ENCODE measurements around the gene CENPX. TPM values are rescaled to one million over a fixed set of nuclear protein-coding genes. Genes with fewer than 3 reads are reported as not detected.

The CENPX gene
- total and polyA plus RNA-seq, 5 donors from 2014 or later: 31.4 to 66.4 (median 64.9) TPM

DNA sequence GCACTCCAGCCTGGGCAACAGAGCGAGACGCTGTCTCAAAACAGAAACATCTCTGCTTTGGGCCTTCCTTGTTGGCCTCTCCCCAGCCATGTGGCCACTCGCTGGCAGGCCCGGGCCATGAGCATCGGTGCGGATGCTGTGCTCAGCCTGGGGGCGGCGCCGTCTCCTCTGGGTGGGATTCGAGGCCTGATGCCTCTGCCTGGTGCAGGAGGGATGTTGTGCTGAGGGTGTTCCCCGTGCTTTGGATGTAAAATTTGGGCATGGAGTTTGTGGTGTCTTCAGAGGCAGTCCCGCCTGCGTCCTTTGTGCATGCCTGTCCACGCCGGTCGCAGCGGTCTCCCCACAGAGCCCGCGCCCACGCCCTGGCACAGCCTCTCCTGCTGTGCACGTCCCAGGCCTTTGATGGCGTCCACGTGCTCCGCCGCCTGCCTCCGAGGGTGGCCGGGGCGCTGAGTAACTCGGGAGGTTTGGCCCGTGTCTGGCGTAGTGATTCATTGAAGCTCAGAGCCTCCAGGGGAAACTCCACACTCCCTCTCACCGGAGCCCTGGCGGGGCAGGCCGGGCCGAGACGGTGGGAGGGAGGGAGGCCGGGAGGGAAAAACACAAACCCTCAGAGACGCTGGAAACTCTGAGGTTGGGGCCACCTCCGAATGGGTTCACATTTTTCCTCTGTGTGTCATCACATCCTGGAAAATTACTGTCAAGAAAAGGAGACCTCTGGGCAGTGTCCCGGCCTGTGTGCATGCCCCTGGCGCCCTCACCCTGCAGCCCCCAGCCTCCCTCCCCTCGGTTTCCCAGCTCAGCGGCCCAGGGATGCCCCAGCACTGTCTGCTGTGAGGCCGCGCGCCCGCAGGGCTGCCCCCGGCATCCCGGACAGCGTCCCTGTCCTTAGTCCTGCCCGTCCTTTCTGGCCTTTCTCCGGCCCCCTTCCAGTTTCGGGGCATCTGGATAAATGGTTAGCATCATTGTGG, 19.0 kb downstream of the CENPX start:
- Histone ChIP-seq H3K36me3 (ENCODE audit: control insufficient read depth, insufficient read depth, low read length) (no peaks in the 10 kb centered on the region), H3K27me3 (ENCODE audit: control insufficient read depth, insufficient read depth, low read length) (no peaks in the 10 kb centered on the region), H3K27ac (ENCODE audit: insufficient read depth, low read length, poor library complexity, severe bottlenecking) (no peak overlapping the region), H3K4me3 (ENCODE audit: low read depth, low read length) (no peak overlapping the region), H3K4me1 (ENCODE audit: control insufficient read depth, insufficient read depth, low read length, poor library complexity, severe bottlenecking) (no peaks in the 10 kb centered on the region), H3K9me3 (ENCODE audit: control insufficient read depth in 2 of 2, low read length in 2 of 2) (no peaks in the 10 kb centered on the region)
- no peaks in the 10 kb centered on the region for H3K4me1 Mint-ChIP-seq
- H3K27ac Mint-ChIP-seq: peak overlapping the region in 1 of 3 donors; percentile 26
- DNase-seq (no peak), ATAC-seq (ENCODE audit: low read depth in 2 of 2) (no peak)
- H3K4me3 Mint-ChIP-seq: no peak overlapping the region
- H3K36me3 Mint-ChIP-seq: no peaks in the 10 kb centered on the region
- H3K27me3 Mint-ChIP-seq: no peaks in the 10 kb centered on the region
- no peaks in the 10 kb centered on the region for H3K9me3 Mint-ChIP-seq

DNA sequence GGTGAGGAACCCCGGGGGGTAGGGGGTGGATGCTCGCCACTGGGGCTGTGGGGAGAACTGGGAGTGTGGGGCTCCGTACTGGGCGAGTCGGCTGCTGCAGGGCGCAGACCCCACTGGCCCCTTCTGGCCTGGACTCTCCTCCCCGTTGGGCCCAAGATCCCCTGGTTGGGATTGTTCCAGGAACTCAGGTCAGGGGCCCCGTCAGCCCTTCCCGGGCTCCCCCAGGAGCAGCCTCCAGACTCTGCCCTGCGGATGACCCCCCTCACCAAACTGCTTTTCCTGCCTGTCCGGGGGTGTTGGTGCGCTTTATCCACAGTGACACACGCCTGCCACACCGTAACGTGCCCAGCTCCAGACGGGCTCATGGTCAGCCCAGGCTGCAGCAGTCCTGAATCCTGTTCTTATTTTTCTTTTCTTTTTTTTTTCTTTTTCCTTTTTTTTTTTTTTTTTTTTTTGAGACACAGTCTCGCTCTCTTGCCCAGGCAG, 21.1 kb downstream of the CENPX start:
- H3K27me3 Mint-ChIP-seq: no peaks in the 10 kb centered on the region
- DNase-seq (no peak), ATAC-seq (ENCODE audit: low read depth in 2 of 2) (no peak)
- no peaks in the 10 kb centered on the region for H3K36me3 Mint-ChIP-seq
- no peak overlapping the region for H3K27ac Mint-ChIP-seq
- Histone ChIP-seq H3K4me3 (ENCODE audit: low read depth, low read length) (no peak overlapping the region), H3K27me3 (ENCODE audit: control insufficient read depth, insufficient read depth, low read length) (no peaks in the 10 kb centered on the region), H3K4me1 (ENCODE audit: control insufficient read depth, insufficient read depth, low read length, poor library complexity, severe bottlenecking) (no peaks in the 10 kb centered on the region), H3K9me3 (ENCODE audit: control insufficient read depth in 2 of 2, low read length in 2 of 2) (no peaks in the 10 kb centered on the region), H3K27ac (ENCODE audit: insufficient read depth, low read length, poor library complexity, severe bottlenecking) (no peak overlapping the region), H3K36me3 (ENCODE audit: control insufficient read depth, insufficient read depth, low read length) (no peaks in the 10 kb centered on the region)
- H3K4me3 Mint-ChIP-seq: no peak overlapping the region
- no peaks in the 10 kb centered on the region for H3K4me1 Mint-ChIP-seq
- no peaks in the 10 kb centered on the region for H3K9me3 Mint-ChIP-seq

DNA sequence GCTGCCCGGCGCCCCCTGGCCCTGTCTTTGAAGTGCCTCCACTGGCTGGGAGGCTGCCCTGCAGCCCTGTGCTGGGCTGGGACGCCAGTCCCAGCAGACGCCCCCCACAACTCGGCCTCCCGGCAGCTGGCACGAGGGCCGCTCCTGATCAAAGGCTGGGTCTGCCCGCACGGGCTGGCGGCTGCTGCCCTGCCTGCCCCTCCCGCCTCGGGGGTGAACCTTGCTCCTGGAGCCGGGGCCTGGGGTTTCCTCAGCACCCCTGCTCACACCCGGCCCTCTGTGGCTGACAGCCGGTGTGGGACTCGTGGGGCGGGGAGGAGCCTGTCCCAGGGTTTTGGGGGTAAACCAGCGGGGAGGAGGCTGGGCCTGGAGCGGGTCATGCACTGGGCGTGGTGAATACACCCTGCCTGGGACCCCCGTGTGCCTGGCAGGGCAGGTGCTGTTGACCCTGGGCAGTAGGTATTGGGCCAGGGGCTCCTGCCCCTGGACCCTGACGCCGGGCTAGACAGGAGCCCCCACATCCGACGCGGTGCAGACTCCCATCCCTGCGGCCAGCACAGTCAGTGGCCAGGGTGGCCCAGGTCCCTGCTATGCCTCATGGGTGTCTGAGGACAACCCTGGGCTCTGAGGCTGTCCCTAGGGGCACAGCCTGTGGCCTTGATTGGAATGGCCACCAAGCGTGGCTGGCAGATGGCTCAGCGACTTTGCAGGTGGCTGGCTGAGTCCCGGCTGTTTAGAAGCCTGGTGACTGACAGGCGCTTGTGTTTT, 21.7 kb downstream of the CENPX start:
- Mint-ChIP-seq H3K36me3 (no peaks in the 10 kb centered on the region), H3K27me3 (no peaks in the 10 kb centered on the region), H3K27ac (no peak overlapping the region), H3K9me3 (no peaks in the 10 kb centered on the region), H3K4me1 (no peaks in the 10 kb centered on the region), H3K4me3 (no peak overlapping the region)
- no peak for DNase-seq
- no peaks in the 10 kb centered on the region for H3K9me3 ChIP-seq (ENCODE audit: control insufficient read depth in 2 of 2, low read length in 2 of 2)
- no peaks in the 10 kb centered on the region for H3K36me3 ChIP-seq (ENCODE audit: control insufficient read depth, insufficient read depth, low read length)
- no peak overlapping the region for H3K4me3 ChIP-seq (ENCODE audit: low read depth, low read length)
- no peaks in the 10 kb centered on the region for H3K4me1 ChIP-seq (ENCODE audit: control insufficient read depth, insufficient read depth, low read length, poor library complexity, severe bottlenecking)
- H3K27ac ChIP-seq (ENCODE audit: insufficient read depth, low read length, poor library complexity, severe bottlenecking): no peak overlapping the region
- ATAC-seq (ENCODE audit: low read depth in 2 of 2): no peak
- no peaks in the 10 kb centered on the region for H3K27me3 ChIP-seq (ENCODE audit: control insufficient read depth, insufficient read depth, low read length)

DNA sequence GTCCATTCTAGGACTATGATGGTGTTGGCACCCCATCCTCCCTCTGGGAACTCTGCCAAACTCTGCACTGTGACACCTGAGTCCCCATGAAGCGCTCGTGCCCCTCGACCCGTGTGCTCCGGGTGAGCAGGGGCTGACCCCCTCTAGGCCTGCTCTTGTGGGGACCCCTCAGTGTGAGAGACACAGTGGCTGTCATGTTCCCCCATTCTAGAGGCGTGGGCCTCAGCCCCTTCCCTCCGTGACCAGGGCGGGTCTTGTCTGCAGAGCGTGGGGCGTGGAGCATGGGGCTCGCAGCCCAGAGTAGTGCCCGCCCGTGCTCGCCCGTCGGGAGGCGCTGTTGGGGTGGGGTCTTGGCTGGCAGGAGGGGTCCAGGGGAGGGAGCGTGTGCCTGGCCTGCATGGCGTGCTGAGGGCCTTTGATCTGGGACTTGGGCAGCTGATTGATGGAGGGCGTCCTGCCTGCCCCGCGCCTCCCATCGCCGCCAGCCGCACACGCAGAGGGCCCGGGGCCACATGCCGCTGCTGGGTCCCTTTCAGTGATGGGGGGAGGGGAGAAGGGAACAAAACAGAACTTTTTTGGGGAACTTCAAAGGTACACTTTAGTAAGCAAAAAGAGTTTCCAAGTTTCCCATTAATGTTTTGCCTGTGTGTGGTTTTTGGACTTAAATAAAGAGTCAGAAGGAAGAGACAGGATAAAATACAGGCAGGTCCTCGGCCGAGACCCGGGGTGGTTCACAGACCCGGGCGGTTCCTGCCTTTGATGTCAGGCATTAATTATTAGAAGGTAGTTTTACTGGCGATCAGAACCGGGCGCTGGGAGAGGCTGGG, 22.5 kb downstream of the CENPX start:
- Mint-ChIP-seq H3K27me3 (no peaks in the 10 kb centered on the region), H3K4me1 (no peaks in the 10 kb centered on the region), H3K4me3 (no peak overlapping the region), H3K27ac (peak overlapping the region in 1 of 3 donors; percentile 74), H3K36me3 (no peaks in the 10 kb centered on the region), H3K9me3 (no peaks in the 10 kb centered on the region)
- H3K4me1 ChIP-seq (ENCODE audit: control insufficient read depth, insufficient read depth, low read length, poor library complexity, severe bottlenecking): no peaks in the 10 kb centered on the region
- ATAC-seq (ENCODE audit: low read depth in 2 of 2) (no peak), DNase-seq (no peak)
- no peaks in the 10 kb centered on the region for H3K36me3 ChIP-seq (ENCODE audit: control insufficient read depth, insufficient read depth, low read length)
- H3K9me3 ChIP-seq (ENCODE audit: control insufficient read depth in 2 of 2, low read length in 2 of 2): no peaks in the 10 kb centered on the region
- H3K27me3 ChIP-seq (ENCODE audit: control insufficient read depth, insufficient read depth, low read length): no peaks in the 10 kb centered on the region
- no peak overlapping the region for H3K27ac ChIP-seq (ENCODE audit: insufficient read depth, low read length, poor library complexity, severe bottlenecking)
- H3K4me3 ChIP-seq (ENCODE audit: low read depth, low read length): no peak overlapping the region

DNA sequence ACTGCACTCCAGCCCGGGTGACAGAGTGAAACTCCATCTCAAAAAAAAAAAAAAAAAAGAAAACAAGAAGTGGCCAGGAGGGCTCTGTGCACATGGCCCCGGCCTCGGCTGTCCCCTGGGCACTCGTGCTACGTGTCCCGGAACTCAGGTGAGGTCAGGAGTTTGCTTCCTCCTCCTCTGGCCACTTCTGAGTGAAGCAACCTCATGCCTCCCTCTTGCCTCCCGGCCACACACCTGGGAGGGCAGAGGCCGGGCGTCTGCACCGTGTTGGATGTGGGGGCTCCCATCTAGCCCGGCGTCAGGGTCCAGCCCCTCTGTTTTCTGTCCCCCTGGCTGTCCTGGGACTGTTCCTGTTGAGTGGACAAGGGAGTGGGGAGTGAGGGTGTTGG, 23.1 kb downstream of the CENPX start:
- no peaks in the 10 kb centered on the region for H3K9me3 Mint-ChIP-seq
- H3K36me3 Mint-ChIP-seq: no peaks in the 10 kb centered on the region
- H3K36me3 ChIP-seq (ENCODE audit: control insufficient read depth, insufficient read depth, low read length): no peaks in the 10 kb centered on the region
- H3K27ac ChIP-seq (ENCODE audit: insufficient read depth, low read length, poor library complexity, severe bottlenecking): no peak overlapping the region
- DNase-seq (no peak), ATAC-seq (ENCODE audit: low read depth in 2 of 2) (no peak)
- H3K27me3 Mint-ChIP-seq: no peaks in the 10 kb centered on the region
- no peak overlapping the region for H3K4me3 Mint-ChIP-seq
- H3K27me3 ChIP-seq (ENCODE audit: control insufficient read depth, insufficient read depth, low read length): no peaks in the 10 kb centered on the region
- no peaks in the 10 kb centered on the region for H3K9me3 ChIP-seq (ENCODE audit: control insufficient read depth in 2 of 2, low read length in 2 of 2)
- H3K4me3 ChIP-seq (ENCODE audit: low read depth, low read length): no peak overlapping the region
- no peak overlapping the region for H3K27ac Mint-ChIP-seq
- H3K4me1 Mint-ChIP-seq: no peaks in the 10 kb centered on the region
- H3K4me1 ChIP-seq (ENCODE audit: control insufficient read depth, insufficient read depth, low read length, poor library complexity, severe bottlenecking): no peaks in the 10 kb centered on the region

DNA sequence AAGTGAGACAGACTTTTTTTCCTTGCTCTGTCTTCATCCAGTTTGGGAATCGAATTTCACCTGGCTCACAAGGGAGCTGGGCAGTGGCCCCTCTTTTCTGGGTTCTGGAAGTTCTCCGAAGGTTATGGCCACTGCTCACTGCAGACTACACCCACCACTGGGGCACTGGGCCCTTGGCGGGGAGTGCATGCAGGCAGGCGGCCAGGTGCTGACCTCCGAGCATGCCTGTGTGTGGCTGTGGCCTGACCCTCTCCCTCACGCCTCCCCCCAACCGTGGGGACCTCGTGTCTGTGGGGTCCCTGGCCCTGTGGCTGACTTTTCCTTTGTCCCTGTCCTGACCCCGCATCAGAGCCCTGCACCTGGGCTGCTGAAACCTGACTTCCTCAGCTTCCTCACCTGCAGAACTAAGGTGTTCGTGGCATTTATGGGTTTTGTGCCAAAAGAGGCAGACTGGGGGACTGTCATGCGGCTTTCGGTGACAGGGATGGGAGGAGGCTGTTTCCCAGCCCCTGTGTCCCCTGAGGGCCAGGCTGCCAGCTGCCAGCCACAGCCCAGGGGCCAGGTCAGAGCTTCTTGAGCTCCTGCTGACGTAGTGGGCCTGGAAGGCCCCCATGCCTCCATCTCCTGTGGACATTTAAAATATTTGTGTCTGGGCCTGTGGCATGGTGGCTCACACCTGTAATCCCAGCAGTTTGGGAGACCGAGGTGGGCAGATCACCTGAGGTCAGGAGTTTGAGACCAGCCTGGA, 23.8 kb downstream of the CENPX start:
- Mint-ChIP-seq H3K27me3 (no peaks in the 10 kb centered on the region), H3K9me3 (no peaks in the 10 kb centered on the region), H3K4me1 (no peaks in the 10 kb centered on the region), H3K36me3 (no peaks in the 10 kb centered on the region), H3K27ac (no peak overlapping the region), H3K4me3 (no peak overlapping the region)
- Histone ChIP-seq H3K27ac (ENCODE audit: insufficient read depth, low read length, poor library complexity, severe bottlenecking) (no peak overlapping the region), H3K4me1 (ENCODE audit: control insufficient read depth, insufficient read depth, low read length, poor library complexity, severe bottlenecking) (no peaks in the 10 kb centered on the region), H3K36me3 (ENCODE audit: control insufficient read depth, insufficient read depth, low read length) (no peaks in the 10 kb centered on the region), H3K4me3 (ENCODE audit: low read depth, low read length) (no peak overlapping the region), H3K27me3 (ENCODE audit: control insufficient read depth, insufficient read depth, low read length) (no peaks in the 10 kb centered on the region), H3K9me3 (ENCODE audit: control insufficient read depth in 2 of 2, low read length in 2 of 2) (no peaks in the 10 kb centered on the region)
- DNase-seq: no peak
- no peak for ATAC-seq (ENCODE audit: low read depth in 2 of 2)

DNA sequence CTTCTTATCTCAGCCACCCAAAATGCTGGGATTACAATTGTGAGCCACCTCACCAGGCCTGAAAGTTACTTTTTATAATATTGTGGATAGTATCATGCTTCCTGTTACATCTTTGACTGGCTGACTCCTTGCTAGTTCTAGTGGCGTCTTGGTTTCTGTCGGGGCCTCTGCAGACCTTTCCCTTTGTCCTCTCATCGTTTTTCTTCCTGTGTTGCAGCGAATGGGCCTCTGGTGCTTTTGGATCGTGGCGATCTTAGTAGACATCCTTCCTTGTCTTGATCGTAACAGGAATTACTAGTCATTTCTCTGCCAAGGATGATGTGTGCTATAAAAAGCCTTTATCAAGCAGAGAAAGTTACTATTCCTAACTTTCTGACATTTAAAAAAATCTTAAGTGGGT, 24.5 kb downstream of the CENPX start:
- H3K9me3 Mint-ChIP-seq: peaks cover 0 to 1% (median 0%) of the 10 kb centered on the region in 7 donors
- ATAC-seq (ENCODE audit: low read depth in 2 of 2) (no peak), DNase-seq (no peak)
- H3K4me1 ChIP-seq (ENCODE audit: control insufficient read depth, insufficient read depth, low read length, poor library complexity, severe bottlenecking): no peaks in the 10 kb centered on the region
- H3K27me3 Mint-ChIP-seq: no peaks in the 10 kb centered on the region
- no peaks in the 10 kb centered on the region for H3K36me3 Mint-ChIP-seq
- H3K4me3 ChIP-seq (ENCODE audit: low read depth, low read length): no peak overlapping the region
- H3K36me3 ChIP-seq (ENCODE audit: control insufficient read depth, insufficient read depth, low read length): no peaks in the 10 kb centered on the region
- no peaks in the 10 kb centered on the region for H3K9me3 ChIP-seq (ENCODE audit: control insufficient read depth in 2 of 2, low read length in 2 of 2)
- no peaks in the 10 kb centered on the region for H3K27me3 ChIP-seq (ENCODE audit: control insufficient read depth, insufficient read depth, low read length)
- H3K4me1 Mint-ChIP-seq: no peaks in the 10 kb centered on the region
- H3K27ac ChIP-seq (ENCODE audit: insufficient read depth, low read length, poor library complexity, severe bottlenecking): no peak overlapping the region
- H3K4me3 Mint-ChIP-seq: no peak overlapping the region
- H3K27ac Mint-ChIP-seq: no peak overlapping the region

All from CD4-positive, CD25-positive, alpha-beta regulatory T cell (primary cell).